ENCODE measurements around the gene RASGEF1C. TPM values are rescaled to one million over a fixed set of nuclear protein-coding genes. Genes with fewer than 3 reads are reported as not detected.

The RASGEF1C gene
- total and polyA plus RNA-seq, 2 experiments from 2014 or later: 0.40 to 0.42 TPM

DNA sequence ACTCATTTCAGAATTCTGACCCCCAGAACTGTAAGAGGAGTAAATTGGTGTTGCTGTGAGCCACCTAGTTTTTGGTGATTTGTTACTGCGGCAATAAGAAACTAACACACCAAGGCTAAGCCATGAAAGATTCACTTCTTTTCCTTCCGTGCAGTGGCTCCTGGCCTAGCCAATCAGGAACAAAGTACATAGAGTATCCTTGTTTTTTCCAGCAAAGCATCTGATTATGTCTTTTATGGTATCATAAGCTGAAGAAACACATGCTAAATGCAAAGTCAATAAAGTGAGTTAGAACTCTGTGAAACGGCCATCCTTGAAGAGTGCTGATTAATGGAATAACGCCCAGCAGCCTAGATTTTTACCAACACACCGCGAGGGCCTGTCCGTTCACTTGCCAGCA lies 148.8 kb downstream of the RASGEF1C start:
- Mint-ChIP-seq H3K27ac (peak overlapping the region; percentile 21; the same call in 1 of the 2 replicates), H3K4me1 (peaks cover 64% of the 10 kb centered on the region), H3K36me3 (ENCODE audit: low read depth) (no peaks in the 10 kb centered on the region), H3K4me3 (no peak overlapping the region), H3K27me3 (ENCODE audit: insufficient read depth, low read depth, poor library complexity) (no peaks in the 10 kb centered on the region), H3K9me3 (no peaks in the 10 kb centered on the region)
- Histone ChIP-seq H3K27me3 (ENCODE audit: insufficient read depth) (no peaks in the 10 kb centered on the region), H3K36me3 (ENCODE audit: insufficient read depth) (no peaks in the 10 kb centered on the region), H3F3A (replicated peaks; ENCODE audit: low read depth) (no peaks in the 10 kb centered on the region), H3K79me2 (replicated peaks; ENCODE audit: insufficient read depth) (peaks cover 100% of the 10 kb centered on the region), H3K27ac (ENCODE audit: low read depth) (peak overlapping the region; percentile 67; the same call in 1 of the 2 replicates), H3K4me2 (peak overlapping the region; percentile 61; the same call in 1 of the 2 replicates), H2AFZ (no peak overlapping the region), H3K9me2 (ENCODE audit: insufficient read depth) (no peaks in the 10 kb centered on the region), H3K4me1 (ENCODE audit: insufficient read depth) (peaks cover 58% of the 10 kb centered on the region), H4K20me1 (replicated peaks; ENCODE audit: insufficient read depth) (peaks cover 46% of the 10 kb centered on the region), H3K4me3 (no peak overlapping the region)
- no peak for TF ChIP-seq JUNB (IDR thresholded peaks at IDR 0.05; ENCODE audit: unreplicated experiment)
- no peak for TF ChIP-seq POLR2AphosphoS5 (IDR thresholded peaks at IDR 0.05; ENCODE audit: low read depth)
- ATAC-seq: no peak
- DNase-seq (ENCODE audit: low spot score): no peak

DNA sequence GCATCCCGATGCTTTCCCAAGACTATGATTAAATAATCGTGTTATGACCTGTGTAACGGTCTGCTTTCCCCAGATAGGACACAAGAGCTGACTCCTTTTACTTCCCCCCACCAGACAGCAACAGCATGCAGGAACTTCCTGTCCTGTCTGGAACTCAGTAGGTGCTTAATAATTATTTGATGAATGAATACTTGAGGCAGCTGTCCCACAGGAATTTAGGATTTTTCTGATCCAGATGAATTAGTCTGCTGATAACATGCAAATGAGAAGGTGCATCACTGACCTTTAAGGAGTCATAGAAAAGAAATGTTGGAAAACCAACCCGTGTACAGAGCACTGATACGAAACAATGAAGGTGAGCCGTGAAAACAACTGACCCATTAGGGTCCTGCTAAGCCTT lies 149.7 kb downstream of the RASGEF1C start:
- ATAC-seq (no peak), DNase-seq (ENCODE audit: low spot score) (no peak)
- Histone ChIP-seq H3K4me1 (ENCODE audit: insufficient read depth) (peaks cover 67% of the 10 kb centered on the region), H3K27me3 (ENCODE audit: insufficient read depth) (no peaks in the 10 kb centered on the region), H3K36me3 (ENCODE audit: insufficient read depth) (no peaks in the 10 kb centered on the region), H3K79me2 (replicated peaks; ENCODE audit: insufficient read depth) (peaks cover 100% of the 10 kb centered on the region), H4K20me1 (replicated peaks; ENCODE audit: insufficient read depth) (peaks cover 42% of the 10 kb centered on the region), H3K9me2 (ENCODE audit: insufficient read depth) (no peaks in the 10 kb centered on the region), H3K27ac (ENCODE audit: low read depth) (peak overlapping the region; percentile 67; the same call in 1 of the 2 replicates), H3K4me2 (peak overlapping the region; percentile 61), H3F3A (replicated peaks; ENCODE audit: low read depth) (no peaks in the 10 kb centered on the region), H3K4me3 (no peak overlapping the region), H2AFZ (no peak overlapping the region)
- Mint-ChIP-seq H3K27me3 (ENCODE audit: insufficient read depth, low read depth, poor library complexity) (peaks cover under 1% of the 10 kb centered on the region), H3K36me3 (ENCODE audit: low read depth) (no peaks in the 10 kb centered on the region), H3K4me3 (no peak overlapping the region; the same call in 2 of the 3 replicates), H3K4me1 (peaks cover 64% of the 10 kb centered on the region), H3K9me3 (no peaks in the 10 kb centered on the region), H3K27ac (peak overlapping the region; percentile 21)
- no peak for TF ChIP-seq ZNF114 (CRISPR knock-in tag; IDR thresholded peaks at IDR 0.05)
- TF ChIP-seq, protein P1, sequence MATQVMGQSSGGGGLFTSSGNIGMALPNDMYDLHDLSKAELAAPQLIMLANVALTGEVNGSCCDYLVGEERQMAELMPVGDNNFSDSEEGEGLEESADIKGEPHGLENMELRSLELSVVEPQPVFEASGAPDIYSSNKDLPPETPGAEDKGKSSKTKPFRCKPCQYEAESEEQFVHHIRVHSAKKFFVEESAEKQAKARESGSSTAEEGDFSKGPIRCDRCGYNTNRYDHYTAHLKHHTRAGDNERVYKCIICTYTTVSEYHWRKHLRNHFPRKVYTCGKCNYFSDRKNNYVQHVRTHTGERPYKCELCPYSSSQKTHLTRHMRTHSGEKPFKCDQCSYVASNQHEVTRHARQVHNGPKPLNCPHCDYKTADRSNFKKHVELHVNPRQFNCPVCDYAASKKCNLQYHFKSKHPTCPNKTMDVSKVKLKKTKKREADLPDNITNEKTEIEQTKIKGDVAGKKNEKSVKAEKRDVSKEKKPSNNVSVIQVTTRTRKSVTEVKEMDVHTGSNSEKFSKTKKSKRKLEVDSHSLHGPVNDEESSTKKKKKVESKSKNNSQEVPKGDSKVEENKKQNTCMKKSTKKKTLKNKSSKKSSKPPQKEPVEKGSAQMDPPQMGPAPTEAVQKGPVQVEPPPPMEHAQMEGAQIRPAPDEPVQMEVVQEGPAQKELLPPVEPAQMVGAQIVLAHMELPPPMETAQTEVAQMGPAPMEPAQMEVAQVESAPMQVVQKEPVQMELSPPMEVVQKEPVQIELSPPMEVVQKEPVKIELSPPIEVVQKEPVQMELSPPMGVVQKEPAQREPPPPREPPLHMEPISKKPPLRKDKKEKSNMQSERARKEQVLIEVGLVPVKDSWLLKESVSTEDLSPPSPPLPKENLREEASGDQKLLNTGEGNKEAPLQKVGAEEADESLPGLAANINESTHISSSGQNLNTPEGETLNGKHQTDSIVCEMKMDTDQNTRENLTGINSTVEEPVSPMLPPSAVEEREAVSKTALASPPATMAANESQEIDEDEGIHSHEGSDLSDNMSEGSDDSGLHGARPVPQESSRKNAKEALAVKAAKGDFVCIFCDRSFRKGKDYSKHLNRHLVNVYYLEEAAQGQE (IDR thresholded peaks at IDR 0.05; ENCODE audit: unreplicated experiment): no peak
- TF ChIP-seq, protein P2, sequence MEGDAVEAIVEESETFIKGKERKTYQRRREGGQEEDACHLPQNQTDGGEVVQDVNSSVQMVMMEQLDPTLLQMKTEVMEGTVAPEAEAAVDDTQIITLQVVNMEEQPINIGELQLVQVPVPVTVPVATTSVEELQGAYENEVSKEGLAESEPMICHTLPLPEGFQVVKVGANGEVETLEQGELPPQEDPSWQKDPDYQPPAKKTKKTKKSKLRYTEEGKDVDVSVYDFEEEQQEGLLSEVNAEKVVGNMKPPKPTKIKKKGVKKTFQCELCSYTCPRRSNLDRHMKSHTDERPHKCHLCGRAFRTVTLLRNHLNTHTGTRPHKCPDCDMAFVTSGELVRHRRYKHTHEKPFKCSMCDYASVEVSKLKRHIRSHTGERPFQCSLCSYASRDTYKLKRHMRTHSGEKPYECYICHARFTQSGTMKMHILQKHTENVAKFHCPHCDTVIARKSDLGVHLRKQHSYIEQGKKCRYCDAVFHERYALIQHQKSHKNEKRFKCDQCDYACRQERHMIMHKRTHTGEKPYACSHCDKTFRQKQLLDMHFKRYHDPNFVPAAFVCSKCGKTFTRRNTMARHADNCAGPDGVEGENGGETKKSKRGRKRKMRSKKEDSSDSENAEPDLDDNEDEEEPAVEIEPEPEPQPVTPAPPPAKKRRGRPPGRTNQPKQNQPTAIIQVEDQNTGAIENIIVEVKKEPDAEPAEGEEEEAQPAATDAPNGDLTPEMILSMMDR (conservative IDR thresholded peaks at IDR 0.05; ENCODE audit: low read depth in 2 of 2): no peak
- TF ChIP-seq CREB1 (CRISPR knock-in tag; IDR thresholded peaks at IDR 0.05; ENCODE audit: low read depth): no peak
- TF ChIP-seq, protein P3, sequence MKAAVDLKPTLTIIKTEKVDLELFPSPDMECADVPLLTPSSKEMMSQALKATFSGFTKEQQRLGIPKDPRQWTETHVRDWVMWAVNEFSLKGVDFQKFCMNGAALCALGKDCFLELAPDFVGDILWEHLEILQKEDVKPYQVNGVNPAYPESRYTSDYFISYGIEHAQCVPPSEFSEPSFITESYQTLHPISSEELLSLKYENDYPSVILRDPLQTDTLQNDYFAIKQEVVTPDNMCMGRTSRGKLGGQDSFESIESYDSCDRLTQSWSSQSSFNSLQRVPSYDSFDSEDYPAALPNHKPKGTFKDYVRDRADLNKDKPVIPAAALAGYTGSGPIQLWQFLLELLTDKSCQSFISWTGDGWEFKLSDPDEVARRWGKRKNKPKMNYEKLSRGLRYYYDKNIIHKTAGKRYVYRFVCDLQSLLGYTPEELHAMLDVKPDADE (IDR thresholded peaks at IDR 0.05): no peak
- no peak for TF ChIP-seq EZH2 (IDR thresholded peaks at IDR 0.05; ENCODE audit: low read depth, unreplicated experiment)
- no peak for TF ChIP-seq POLR2AphosphoS5 (IDR thresholded peaks at IDR 0.05; ENCODE audit: low read depth)
- no peak for TF ChIP-seq STAT1 (IDR thresholded peaks at IDR 0.05; ENCODE audit: unreplicated experiment)
- no peak for TF ChIP-seq ZNF331 (CRISPR knock-in tag; IDR thresholded peaks at IDR 0.05; ENCODE audit: low read depth)
- no peak for TF ChIP-seq EZH2phosphoT487 (IDR thresholded peaks at IDR 0.05; ENCODE audit: unreplicated experiment)

Data from GM23338 (cell line).